WTC11 (cell line): Measurements from ENCODE around the gene SLC39A2. TPM values are rescaled to one million over a fixed set of nuclear protein-coding genes. Genes with fewer than 3 reads are reported as not detected.

Experiments
- ATAC-seq: fragments of 200-7000 bp; cut with Tn5 transposase; 2 replicates; pipeline ENCODE4 v1.10.0; 2021; ENCODE audit warnings: mild to moderate bottlenecking, moderate library complexity
- CTCF ChIA-PET: fragments of 300-600 bp; sonication (Branson Sonifier 250); formaldehyde crosslinking; loops from one replicate; lab custom pipeline; 2021; ENCODE audit warnings: antibody characterized with exemption; lab: Charles Lee
- POLR2A ChIA-PET: fragments of 350-600 bp; sonication (Branson Sonifier 250); formaldehyde crosslinking; loops from one replicate; lab custom pipeline; 2021; ENCODE audit warnings: antibody characterized with exemption; lab: Charles Lee
- DNase-seq: peaks from one replicate; pipeline ENCODE4 v3.0.0; 2021; ENCODE audit warnings: low spot score
- H3K27ac Mint-ChIP-seq: 2 replicates; pipeline ENCODE4 v1.8.0; 2021; ENCODE audit warnings: mixed read lengths
- H3K27me3 Mint-ChIP-seq: 2 replicates; pipeline ENCODE4 v1.8.0; 2021; ENCODE audit warnings: low read depth, mild to moderate bottlenecking, moderate library complexity, mixed read lengths
- H3K36me3 Mint-ChIP-seq: 2 replicates; pipeline ENCODE4 v1.8.0; 2021; ENCODE audit warnings: mixed read lengths
- H3K4me1 Mint-ChIP-seq: 2 replicates; pipeline ENCODE4 v1.8.0; 2022; ENCODE audit warnings: mixed read lengths
- H3K4me3 Mint-ChIP-seq: 2 replicates; pipeline ENCODE4 v1.8.0; 2021; ENCODE audit warnings: mild to moderate bottlenecking, moderate library complexity, mixed read lengths
- H3K9me3 Mint-ChIP-seq: 2 replicates; pipeline ENCODE4 v1.8.0; 2021; ENCODE audit warnings: mixed read lengths
- ATF2 ChIP-seq: sonication (generic); formaldehyde crosslinking; IDR thresholded peaks from 2 replicates; pipeline ENCODE4 v1.8.1; 2022; ENCODE audit warnings: low read depth, missing genetic modification reagents, borderline replicate concordance
- CBFB ChIP-seq: sonication (generic); formaldehyde crosslinking; IDR thresholded peaks from 2 replicates; pipeline ENCODE4 v1.8.1; 2022; ENCODE audit warnings: mild to moderate bottlenecking, low read depth, missing genetic modification reagents
- CREB1 ChIP-seq: sonication (generic); formaldehyde crosslinking; IDR thresholded peaks from 2 replicates; pipeline ENCODE4 v1.8.0; 2023; ENCODE audit warnings: mild to moderate bottlenecking, missing genetic modification reagents
- CREM ChIP-seq: sonication (generic); formaldehyde crosslinking; IDR thresholded peaks from 2 replicates; pipeline ENCODE4 v1.8.1; 2022; ENCODE audit warnings: mild to moderate bottlenecking, missing genetic modification reagents, moderate library complexity
- E2F4 ChIP-seq: sonication (generic); formaldehyde crosslinking; IDR thresholded peaks from 2 replicates; pipeline ENCODE4 v1.8.1; 2022; ENCODE audit warnings: low read depth, mild to moderate bottlenecking, moderate library complexity, missing genetic modification reagents, borderline replicate concordance
- FOXP1 ChIP-seq: sonication (generic); formaldehyde crosslinking; IDR thresholded peaks from 2 replicates; pipeline ENCODE4 v1.8.0; 2022; ENCODE audit warnings: missing genetic modification reagents, mild to moderate bottlenecking, moderate library complexity, borderline replicate concordance
- IRF2 ChIP-seq: sonication (generic); formaldehyde crosslinking; IDR thresholded peaks from 2 replicates; pipeline ENCODE4 v1.8.0; 2022; ENCODE audit warnings: low read depth, missing genetic modification reagents, borderline replicate concordance
- NFE2L1 ChIP-seq: sonication (generic); formaldehyde crosslinking; IDR thresholded peaks from 2 replicates; pipeline ENCODE4 v1.8.1; 2023; ENCODE audit warnings: missing genetic modification reagents
- NR3C1 ChIP-seq: sonication (generic); formaldehyde crosslinking; conservative IDR thresholded peaks from 2 replicates; pipeline ENCODE4 v1.8.1; 2023; ENCODE audit warnings: low read depth, mild to moderate bottlenecking, missing genetic modification reagents
- OVOL2 ChIP-seq: fragments of 250-450 bp; sonication (Bioruptor Pico); IDR thresholded peaks from 2 replicates; pipeline ENCODE4 v1.9.0; 2021; ENCODE audit warnings: mild to moderate bottlenecking, borderline replicate concordance
- PREB ChIP-seq: sonication (generic); formaldehyde crosslinking; IDR thresholded peaks from 2 replicates; pipeline ENCODE4 v1.8.1; 2022; ENCODE audit warnings: mild to moderate bottlenecking, missing genetic modification reagents, moderate library complexity, borderline replicate concordance
- RORB ChIP-seq: fragments of 250-450 bp; sonication (Bioruptor Pico); IDR thresholded peaks from 2 replicates; pipeline ENCODE4 v1.9.0; 2021; ENCODE audit warnings: mild to moderate bottlenecking
- SMAD3 ChIP-seq: sonication (generic); formaldehyde crosslinking; IDR thresholded peaks from 2 replicates; pipeline ENCODE4 v1.8.0; 2022; ENCODE audit warnings: missing genetic modification reagents, mild to moderate bottlenecking, borderline replicate concordance
- SMAD4 ChIP-seq: sonication (generic); formaldehyde crosslinking; IDR thresholded peaks from 2 replicates; pipeline ENCODE4 v1.8.0; 2022; ENCODE audit warnings: mild to moderate bottlenecking, missing genetic modification reagents
- TP53 ChIP-seq: sonication (generic); formaldehyde crosslinking; IDR thresholded peaks from 2 replicates; pipeline ENCODE4 v1.8.1; 2023; ENCODE audit warnings: mild to moderate bottlenecking, missing genetic modification reagents
- ZBTB21 ChIP-seq: sonication (generic); formaldehyde crosslinking; IDR thresholded peaks from 2 replicates; pipeline ENCODE4 v1.8.1; 2023; ENCODE audit warnings: mild to moderate bottlenecking, missing genetic modification reagents, borderline replicate concordance
- ZBTB43 ChIP-seq: sonication (generic); formaldehyde crosslinking; IDR thresholded peaks from 2 replicates; pipeline ENCODE4 v1.8.1; 2023; ENCODE audit warnings: mild to moderate bottlenecking, missing genetic modification reagents
- ZMAT4 ChIP-seq: fragments of 250-450 bp; sonication (Bioruptor Pico); IDR thresholded peaks from 2 replicates; pipeline ENCODE4 v1.9.0; 2021; ENCODE audit warnings: mild to moderate bottlenecking
- ZNF121 ChIP-seq: sonication (generic); formaldehyde crosslinking; IDR thresholded peaks from 2 replicates; pipeline ENCODE4 v1.8.0; 2023; ENCODE audit warnings: missing genetic modification reagents
- ZNF138 ChIP-seq: sonication (generic); formaldehyde crosslinking; conservative IDR thresholded peaks from 2 replicates; pipeline ENCODE4 v1.8.1; 2022; ENCODE audit warnings: mild to moderate bottlenecking, moderate library complexity, missing genetic modification reagents
- ZNF219 ChIP-seq: sonication (generic); formaldehyde crosslinking; IDR thresholded peaks from 2 replicates; pipeline ENCODE4 v1.8.0; 2023; ENCODE audit warnings: missing genetic modification reagents, mild to moderate bottlenecking, borderline replicate concordance
- ZNF416 ChIP-seq: fragments of 250-450 bp; sonication (Bioruptor Pico); IDR thresholded peaks from 2 replicates; pipeline ENCODE4 v1.9.0; 2021; ENCODE audit warnings: mild to moderate bottlenecking, inconsistent platforms
- ZNF671 ChIP-seq: fragments of 250-450 bp; sonication (Bioruptor Pico); IDR thresholded peaks from 2 replicates; pipeline ENCODE4 v1.8.0; 2021; ENCODE audit warnings: mild to moderate bottlenecking
- total RNA-seq: library from RNA; stranded (reverse); gene quantifications from 3 replicates; pipeline ENCODE4 v1.2.3, GENCODE V29; 2021
- TF ChIP-seq, protein P1 (sequence below): sonication (generic); formaldehyde crosslinking; IDR thresholded peaks from 2 replicates; pipeline ENCODE4 v1.8.1; 2023; ENCODE audit warnings: mild to moderate bottlenecking, missing genetic modification reagents
- TF ChIP-seq, protein P2 (sequence below): fragments of 250-450 bp; sonication (Bioruptor Pico); conservative IDR thresholded peaks from 2 replicates; pipeline ENCODE4 v1.9.0; 2021; ENCODE audit warnings: mild to moderate bottlenecking
- TF ChIP-seq, protein P3 (sequence below): fragments of 250-450 bp; sonication (Bioruptor Pico); IDR thresholded peaks from 2 replicates; pipeline ENCODE4 v1.8.0; 2021; ENCODE audit warnings: mild to moderate bottlenecking

The SLC39A2 gene
- total RNA-seq, 1 experiment from 2014 or later, result not detected

GRCh38 chr14:21001218-21001617, 2.1 kb downstream of the SLC39A2 start:
- peaks cover 8% of the 10 kb centered on the region for H3K36me3 Mint-ChIP-seq
- DNase-seq (peak; percentile 36), ATAC-seq (peak; percentile 61)
- peaks cover 18% of the 10 kb centered on the region for H3K4me1 Mint-ChIP-seq
- TF ChIP-seq RORB, result no peak
- TF ChIP-seq, protein P1, sequence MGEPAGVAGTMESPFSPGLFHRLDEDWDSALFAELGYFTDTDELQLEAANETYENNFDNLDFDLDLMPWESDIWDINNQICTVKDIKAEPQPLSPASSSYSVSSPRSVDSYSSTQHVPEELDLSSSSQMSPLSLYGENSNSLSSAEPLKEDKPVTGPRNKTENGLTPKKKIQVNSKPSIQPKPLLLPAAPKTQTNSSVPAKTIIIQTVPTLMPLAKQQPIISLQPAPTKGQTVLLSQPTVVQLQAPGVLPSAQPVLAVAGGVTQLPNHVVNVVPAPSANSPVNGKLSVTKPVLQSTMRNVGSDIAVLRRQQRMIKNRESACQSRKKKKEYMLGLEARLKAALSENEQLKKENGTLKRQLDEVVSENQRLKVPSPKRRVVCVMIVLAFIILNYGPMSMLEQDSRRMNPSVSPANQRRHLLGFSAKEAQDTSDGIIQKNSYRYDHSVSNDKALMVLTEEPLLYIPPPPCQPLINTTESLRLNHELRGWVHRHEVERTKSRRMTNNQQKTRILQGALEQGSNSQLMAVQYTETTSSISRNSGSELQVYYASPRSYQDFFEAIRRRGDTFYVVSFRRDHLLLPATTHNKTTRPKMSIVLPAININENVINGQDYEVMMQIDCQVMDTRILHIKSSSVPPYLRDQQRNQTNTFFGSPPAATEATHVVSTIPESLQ (CRISPR knock-in tag), result no peak
- no peak for TF ChIP-seq NFE2L1 (CRISPR knock-in tag)
- no peak for TF ChIP-seq ZNF671
- no peak for TF ChIP-seq ZNF121 (CRISPR knock-in tag)
- TF ChIP-seq NR3C1 (CRISPR knock-in tag), result no peak
- TF ChIP-seq ZNF219, result no peak
- no peak for TF ChIP-seq PREB (CRISPR knock-in tag)
- TF ChIP-seq TP53, result no peak
- no peak for TF ChIP-seq ZNF416 (CRISPR knock-in tag)
- TF ChIP-seq ZNF138, result no peak
- TF ChIP-seq SMAD3 (CRISPR knock-in tag), result no peak
- no peak for TF ChIP-seq CBFB (CRISPR knock-in tag)
- no peak for TF ChIP-seq SMAD4 (CRISPR knock-in tag)
- TF ChIP-seq FOXP1 (CRISPR knock-in tag), result no peak
- TF ChIP-seq OVOL2 (CRISPR knock-in tag), result no peak
- no peak for TF ChIP-seq CREB1 (CRISPR knock-in tag)
- TF ChIP-seq CREM (CRISPR knock-in tag), result no peak
- no peak for TF ChIP-seq IRF2 (CRISPR knock-in tag)
- no peaks in the 10 kb centered on the region for H3K9me3 Mint-ChIP-seq
- ChIA-PET POLR2A (no interaction called here), CTCF (interaction anchor here (1.0 to 5.6 kb wide), 6 partner anchors 13 to 92 kb away, joined by 3 to 78 read pairs (median 10); no protein-coding TSS in a partner anchor)
- no peaks in the 10 kb centered on the region; the same call in 1 of the 2 replicates for H3K27me3 Mint-ChIP-seq
- no peak overlapping the region for H3K27ac Mint-ChIP-seq
- H3K4me3 Mint-ChIP-seq, result no peak overlapping the region

DNA sequence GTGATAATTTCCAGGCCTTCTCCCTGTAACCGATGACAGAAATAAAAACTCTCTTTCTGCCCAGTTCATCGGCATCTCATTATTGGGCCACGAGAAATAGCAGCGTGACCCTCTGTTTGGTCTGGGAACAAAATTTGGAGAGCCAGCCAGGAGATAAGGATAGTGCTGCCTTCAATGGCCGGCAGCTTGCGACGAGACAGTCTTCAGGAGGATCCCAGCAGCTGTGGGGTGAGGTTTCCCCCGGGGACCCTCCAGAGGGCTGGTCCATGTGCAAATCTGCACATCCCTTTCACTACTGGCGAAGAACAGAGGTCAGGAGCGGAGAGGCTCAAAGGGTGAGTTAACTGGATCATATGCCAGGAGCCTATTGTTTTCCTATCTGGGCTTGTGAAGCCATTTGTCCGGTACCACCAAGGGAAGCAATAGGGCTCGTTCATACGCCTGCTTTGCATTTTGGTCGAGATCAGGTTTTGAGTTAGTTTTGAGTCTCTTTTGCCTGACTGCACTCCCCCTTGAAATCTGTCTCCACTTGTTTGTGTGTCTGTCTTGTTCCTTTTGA, 4.8 kb downstream of the SLC39A2 start:
- no peaks in the 10 kb centered on the region for H3K9me3 Mint-ChIP-seq
- H3K4me3 Mint-ChIP-seq, result no peak overlapping the region
- ChIA-PET POLR2A (no interaction called here), CTCF (interaction anchor here (1.0 to 3.9 kb wide), 4 partner anchors 11 to 88 kb away, joined by 3 to 36 read pairs (median 14); no protein-coding TSS in a partner anchor)
- H3K36me3 Mint-ChIP-seq, result no peaks in the 10 kb centered on the region
- ATAC-seq, result no peak
- no peaks in the 10 kb centered on the region; the same call in 1 of the 2 replicates for H3K27me3 Mint-ChIP-seq
- H3K27ac Mint-ChIP-seq, result no peak overlapping the region
- DNase-seq, result no peak
- H3K4me1 Mint-ChIP-seq, result peaks cover 9% of the 10 kb centered on the region
- TF ChIP-seq RORB, result no peak
- TF ChIP-seq ZBTB43, result no peak
- TF ChIP-seq, protein P2, sequence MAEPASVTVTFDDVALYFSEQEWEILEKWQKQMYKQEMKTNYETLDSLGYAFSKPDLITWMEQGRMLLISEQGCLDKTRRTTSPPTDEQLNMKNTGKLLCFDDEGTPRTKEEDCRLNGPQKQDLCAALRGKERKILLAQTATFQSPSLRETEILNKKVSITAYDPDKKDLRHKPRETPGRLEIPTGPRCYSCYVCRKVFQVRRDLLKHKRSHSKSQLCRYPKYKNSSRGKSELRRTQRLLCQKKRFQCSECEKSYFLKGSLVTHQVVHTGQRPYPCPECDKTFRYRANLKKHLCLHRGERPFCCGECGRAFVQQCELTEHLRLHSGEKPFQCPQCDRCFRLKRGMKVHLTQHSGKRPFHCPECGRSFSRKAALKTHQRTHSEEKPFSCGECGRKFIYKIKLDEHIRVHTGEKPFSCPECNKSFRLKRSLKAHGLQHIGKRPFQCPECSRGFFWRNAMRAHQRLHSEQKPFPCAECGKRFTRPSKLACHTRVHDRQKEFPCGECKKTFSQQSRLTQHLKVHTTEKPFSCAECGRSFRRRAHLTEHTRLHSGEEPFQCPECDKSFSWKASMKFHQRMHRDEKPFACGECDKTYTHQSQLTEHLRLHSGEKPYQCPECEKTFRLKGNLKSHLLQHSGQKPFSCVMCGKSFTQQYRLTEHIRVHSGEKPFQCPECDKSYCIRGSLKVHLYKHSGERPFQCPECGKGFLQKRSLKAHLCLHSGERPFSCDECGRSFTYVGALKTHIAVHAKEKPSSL (CRISPR knock-in tag), result no peak
- TF ChIP-seq, protein P3, sequence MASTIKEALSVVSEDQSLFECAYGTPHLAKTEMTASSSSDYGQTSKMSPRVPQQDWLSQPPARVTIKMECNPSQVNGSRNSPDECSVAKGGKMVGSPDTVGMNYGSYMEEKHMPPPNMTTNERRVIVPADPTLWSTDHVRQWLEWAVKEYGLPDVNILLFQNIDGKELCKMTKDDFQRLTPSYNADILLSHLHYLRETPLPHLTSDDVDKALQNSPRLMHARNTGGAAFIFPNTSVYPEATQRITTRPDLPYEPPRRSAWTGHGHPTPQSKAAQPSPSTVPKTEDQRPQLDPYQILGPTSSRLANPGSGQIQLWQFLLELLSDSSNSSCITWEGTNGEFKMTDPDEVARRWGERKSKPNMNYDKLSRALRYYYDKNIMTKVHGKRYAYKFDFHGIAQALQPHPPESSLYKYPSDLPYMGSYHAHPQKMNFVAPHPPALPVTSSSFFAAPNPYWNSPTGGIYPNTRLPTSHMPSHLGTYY (CRISPR knock-in tag), result no peak
- no peak for TF ChIP-seq ATF2 (CRISPR knock-in tag)
- TF ChIP-seq ZBTB21 (CRISPR knock-in tag), result no peak
- TF ChIP-seq ZMAT4 (CRISPR knock-in tag), result no peak
- no peak for TF ChIP-seq ZNF671
- no peak for TF ChIP-seq E2F4
